HCT116 (cell line): ENCODE results near the gene MN1. TPM values are rescaled to one million over a fixed set of nuclear protein-coding genes. Genes with fewer than 3 reads are reported as not detected.

Source experiments
- ATAC-seq: fragments of 200-7000 bp; cut with Tn5 transposase; 2 replicates; pipeline ENCODE4 v1.9.1; 2020; ENCODE audit warnings: mild to moderate bottlenecking, moderate library complexity
- BruUV-seq: library from RNA; stranded (reverse); fragments of 400-500 nt; replicated peaks from 2 replicates; lab custom pipeline; 2021; lab: Mats Ljungman, UMichigan
- CTCF ChIA-PET: fragments of 300-600 bp; sonication (Branson Sonifier 250); formaldehyde crosslinking; loops from one replicate; lab custom pipeline; 2021; ENCODE audit warnings: antibody characterized with exemption; lab: Charles Lee
- POLR2A ChIA-PET: fragments of 300-600, 350-600 bp; sonication (Branson Sonifier 250); formaldehyde crosslinking; loops from one replicate; lab custom pipeline; 2021; ENCODE audit warnings: antibody characterized with exemption; lab: Charles Lee
- RAD21 ChIA-PET, 2 experiments: fragments of 300-600 bp; sonication (Branson Sonifier 250); formaldehyde crosslinking; loops; one replicate each; lab custom pipeline; 2023; ENCODE audit warnings: low total read pairs in 2 of 2; ENCODE audit not compliant: uncharacterized antibody in 2 of 2, unreplicated experiment in 2 of 2, low non-redundant PET in 1 of 2; lab: Charles Lee
- DNase-seq: peaks from one replicate; pipeline ENCODE4 v3.0.0-alpha.2; 2010; ENCODE audit warnings: low read depth, low spot score
- H2AFZ ChIP-seq: fragments of 200-600 bp; shearing (Covaris generic), sonication (generic); 2 replicates; pipeline ENCODE4 v1.6.1; 2017; ENCODE audit warnings: low read depth, mixed run types, mixed read lengths, antibody characterized with exemption, low read length; ENCODE audit not compliant: poor library complexity, severe bottlenecking
- H3K27ac ChIP-seq: 2 replicates; pipeline ENCODE4 v1.5.1; 2012; ENCODE audit warnings: low read depth, low read length
- H3K27me3 ChIP-seq: fragments of 200-600 bp; sonication (generic); 2 replicates; pipeline ENCODE4 v1.6.1; 2016; ENCODE audit warnings: mixed run types, low read length, mixed read lengths; ENCODE audit not compliant: insufficient read depth
- H3K36me3 ChIP-seq, 2 experiments: fragments of 200-500 bp in 1 of 2; fragments of 200-600 bp in 1 of 2; sonication (Bioruptor generic) in 1 of 2; sonication (generic) in 1 of 2; 2 replicates each; pipeline versions ENCODE4 v1.5.1 to v1.6.1; 2014 to 2016; ENCODE audit warnings: low read length in 2 of 2, inconsistent platforms in 1 of 2, mixed read lengths in 1 of 2, mixed run types in 1 of 2; ENCODE audit not compliant: insufficient read depth in 2 of 2, control insufficient read depth in 1 of 2
- H3K4me1 ChIP-seq, 2 experiments: fragments of 200-600 bp in 1 of 2; sonication (generic) in 1 of 2; 2 replicates each; pipeline versions ENCODE4 v1.5.1 to v1.6.1; 2012 to 2017; ENCODE audit warnings: low read length in 2 of 2, inconsistent platforms in 1 of 2, mild to moderate bottlenecking in 1 of 2, mixed read lengths in 1 of 2, mixed run types in 1 of 2, moderate library complexity in 1 of 2; ENCODE audit not compliant: insufficient read depth in 2 of 2, control insufficient read depth in 1 of 2
- H3K4me2 ChIP-seq: fragments of 200-600 bp; sonication (generic); 2 replicates; pipeline ENCODE4 v1.6.1; 2017; ENCODE audit warnings: mixed run types, low read length, mixed read lengths
- H3K4me3 ChIP-seq, 2 experiments: fragments of 200-600 bp in 1 of 2; sonication (generic) in 1 of 2; replicated peaks in 1 of 2; 2 replicates each; pipeline ENCODE4 v1.5.1; 2011 to 2016; ENCODE audit warnings: low read length in 2 of 2, control low read depth in 1 of 2, low read depth in 1 of 2, mild to moderate bottlenecking in 1 of 2, mixed read lengths in 1 of 2, mixed run types in 1 of 2
- H3K79me2 ChIP-seq: fragments of 200-600 bp; sonication (generic); 2 replicates; pipeline ENCODE4 v1.6.1; 2017; ENCODE audit warnings: mild to moderate bottlenecking, mixed run types, low read length, moderate library complexity, mixed read lengths; ENCODE audit not compliant: insufficient read depth
- H3K9ac ChIP-seq: fragments of 200-600 bp; sonication (generic); 2 replicates; pipeline ENCODE4 v1.6.1; 2016; ENCODE audit warnings: low read length, mixed read lengths
- H3K9me2 ChIP-seq: fragments of 200-600 bp; sonication (generic), shearing (Covaris generic); 2 replicates; pipeline ENCODE4 v1.6.1; 2017; ENCODE audit warnings: mixed run types, mild to moderate bottlenecking, moderate library complexity; ENCODE audit not compliant: insufficient read depth
- H3K9me3 ChIP-seq, 2 experiments: fragments of 200-500 bp in 1 of 2; fragments of 200-600 bp in 1 of 2; sonication (Bioruptor generic) in 1 of 2; sonication (generic) in 1 of 2; 2 replicates each; pipeline ENCODE4 v1.6.1; 2014 to 2017; ENCODE audit warnings: low read length in 2 of 2, mixed read lengths in 2 of 2, inconsistent platforms in 1 of 2, low read depth in 1 of 2, mild to moderate bottlenecking in 1 of 2, mixed run types in 1 of 2, moderate library complexity in 1 of 2; ENCODE audit not compliant: control insufficient read depth in 1 of 2, insufficient read depth in 1 of 2
- H4K20me1 ChIP-seq: fragments of 200-600 bp; sonication (generic), shearing (Covaris generic); 2 replicates; pipeline ENCODE4 v1.6.1; 2017; ENCODE audit warnings: mixed run types, mild to moderate bottlenecking, moderate library complexity; ENCODE audit not compliant: insufficient read depth
- CBX3 ChIP-seq: IDR thresholded peaks from 2 replicates; pipeline ENCODE4 v1.6.1; 2012; ENCODE audit warnings: low read depth
- EGR1 ChIP-seq: IDR thresholded peaks from 2 replicates; pipeline ENCODE4 v1.6.1; 2012; ENCODE audit warnings: low read depth
- FOSL1 ChIP-seq: IDR thresholded peaks from 2 replicates; pipeline ENCODE4 v1.6.1; 2012; ENCODE audit warnings: low read depth
- MAX ChIP-seq: IDR thresholded peaks from 2 replicates; pipeline ENCODE4 v1.6.1; 2012
- POLR2A ChIP-seq: IDR thresholded peaks from 2 replicates; pipeline ENCODE4 v1.7.0; 2011; ENCODE audit warnings: borderline replicate concordance; ENCODE audit not compliant: insufficient read depth, insufficient read length; ENCODE audit errors: extremely low read depth
- POLR2AphosphoS5 ChIP-seq: IDR thresholded peaks from 2 replicates; pipeline ENCODE4 v1.6.1; 2011; ENCODE audit warnings: mild to moderate bottlenecking, low read depth, low read length, moderate library complexity
- RAD21 ChIP-seq: IDR thresholded peaks from 2 replicates; pipeline ENCODE4 v1.6.1; 2012; ENCODE audit warnings: low read depth, mild to moderate bottlenecking
- SIN3A ChIP-seq: IDR thresholded peaks from 2 replicates; pipeline ENCODE4 v1.6.1; 2012; ENCODE audit warnings: low read depth
- SRF ChIP-seq: IDR thresholded peaks from 2 replicates; pipeline ENCODE4 v1.6.1; 2012; ENCODE audit warnings: low read depth
- intact Hi-C: fragments of 100-400 bp; cut with micrococcal nuclease; formaldehyde crosslinking; loops from 2 replicates; pipeline ENCODE4 v1.10.0; 2022
- total RNA-seq: library from RNA; stranded (reverse); gene quantifications from one replicate; pipeline ENCODE4 v1.2.1, GENCODE V29; 2021; ENCODE audit not compliant: unreplicated experiment
- TF ChIP-seq, protein P1 (sequence below): IDR thresholded peaks from 2 replicates; pipeline ENCODE4 v1.6.1; 2012; ENCODE audit warnings: low read depth
- TF ChIP-seq, protein P2 (sequence below): IDR thresholded peaks from 2 replicates; pipeline ENCODE4 v1.6.1; 2012
- TF ChIP-seq, protein P3 (sequence below): IDR thresholded peaks from 2 replicates; pipeline ENCODE4 v1.6.1; 2011; ENCODE audit warnings: mild to moderate bottlenecking, low read length, moderate library complexity; ENCODE audit not compliant: insufficient replicate concordance; ENCODE audit errors: extremely low read depth
- TF ChIP-seq, protein P4 (sequence below), 3 experiments: fragments of 200-600 bp in 1 of 3; sonication (generic) in 1 of 3; IDR thresholded peaks in 2 of 3; conservative IDR thresholded peaks in 1 of 3; 2 replicates each; pipeline ENCODE4 v1.5.1; 2012 to 2017; ENCODE audit warnings: low read depth in 2 of 3, low read length in 2 of 3, antibody characterized with exemption in 1 of 3, borderline replicate concordance in 1 of 3, control low read depth in 1 of 3, mild to moderate bottlenecking in 1 of 3, mixed read lengths in 1 of 3, mixed run types in 1 of 3, moderate library complexity in 1 of 3; ENCODE audit not compliant: insufficient read depth in 1 of 3

Gene MN1
- total RNA-seq, 1 experiment from 2014 or later, result 2.9 TPM

GRCh38 chr22:27843441-27843840 lies 41.9 kb upstream of the MN1 start:
- Histone ChIP-seq H3K9me2 (no peaks in the 10 kb centered on the region), H3K4me2 (no peak overlapping the region), H3K36me3 (0 out of 4 replicates have a peak, but pooled peaks cover 0 to under 1% of the 10 kb centered on the region in 2 experiments), H3K4me3 (no peak overlapping the region), H4K20me1 (no peaks in the 10 kb centered on the region), H3K79me2 (no peaks in the 10 kb centered on the region), H3K27ac (no peak overlapping the region), H3K27me3 (no peaks in the 10 kb centered on the region), H3K4me1 (no peaks in the 10 kb centered on the region), H3K9ac (no peak overlapping the region), H3K9me3 (no peaks in the 10 kb centered on the region), H2AFZ (no peak overlapping the region)
- POLR2A ChIA-PET, result no interaction called here
- RAD21 ChIA-PET, result no interaction called here
- no TSS peak for BruUV-seq
- DNase-seq (no peak), ATAC-seq (no peak)
- TF ChIP-seq RAD21 (no peak), POLR2A (no peak), CBX3 (no peak), SRF (no peak), SIN3A (no peak), EGR1 (no peak), MAX (no peak), FOSL1 (no peak), POLR2AphosphoS5 (no peak)
- TF ChIP-seq, protein P1, sequence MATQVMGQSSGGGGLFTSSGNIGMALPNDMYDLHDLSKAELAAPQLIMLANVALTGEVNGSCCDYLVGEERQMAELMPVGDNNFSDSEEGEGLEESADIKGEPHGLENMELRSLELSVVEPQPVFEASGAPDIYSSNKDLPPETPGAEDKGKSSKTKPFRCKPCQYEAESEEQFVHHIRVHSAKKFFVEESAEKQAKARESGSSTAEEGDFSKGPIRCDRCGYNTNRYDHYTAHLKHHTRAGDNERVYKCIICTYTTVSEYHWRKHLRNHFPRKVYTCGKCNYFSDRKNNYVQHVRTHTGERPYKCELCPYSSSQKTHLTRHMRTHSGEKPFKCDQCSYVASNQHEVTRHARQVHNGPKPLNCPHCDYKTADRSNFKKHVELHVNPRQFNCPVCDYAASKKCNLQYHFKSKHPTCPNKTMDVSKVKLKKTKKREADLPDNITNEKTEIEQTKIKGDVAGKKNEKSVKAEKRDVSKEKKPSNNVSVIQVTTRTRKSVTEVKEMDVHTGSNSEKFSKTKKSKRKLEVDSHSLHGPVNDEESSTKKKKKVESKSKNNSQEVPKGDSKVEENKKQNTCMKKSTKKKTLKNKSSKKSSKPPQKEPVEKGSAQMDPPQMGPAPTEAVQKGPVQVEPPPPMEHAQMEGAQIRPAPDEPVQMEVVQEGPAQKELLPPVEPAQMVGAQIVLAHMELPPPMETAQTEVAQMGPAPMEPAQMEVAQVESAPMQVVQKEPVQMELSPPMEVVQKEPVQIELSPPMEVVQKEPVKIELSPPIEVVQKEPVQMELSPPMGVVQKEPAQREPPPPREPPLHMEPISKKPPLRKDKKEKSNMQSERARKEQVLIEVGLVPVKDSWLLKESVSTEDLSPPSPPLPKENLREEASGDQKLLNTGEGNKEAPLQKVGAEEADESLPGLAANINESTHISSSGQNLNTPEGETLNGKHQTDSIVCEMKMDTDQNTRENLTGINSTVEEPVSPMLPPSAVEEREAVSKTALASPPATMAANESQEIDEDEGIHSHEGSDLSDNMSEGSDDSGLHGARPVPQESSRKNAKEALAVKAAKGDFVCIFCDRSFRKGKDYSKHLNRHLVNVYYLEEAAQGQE, result no peak
- TF ChIP-seq, protein P2, sequence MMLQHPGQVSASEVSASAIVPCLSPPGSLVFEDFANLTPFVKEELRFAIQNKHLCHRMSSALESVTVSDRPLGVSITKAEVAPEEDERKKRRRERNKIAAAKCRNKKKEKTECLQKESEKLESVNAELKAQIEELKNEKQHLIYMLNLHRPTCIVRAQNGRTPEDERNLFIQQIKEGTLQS, result no peak
- TF ChIP-seq, protein P3, sequence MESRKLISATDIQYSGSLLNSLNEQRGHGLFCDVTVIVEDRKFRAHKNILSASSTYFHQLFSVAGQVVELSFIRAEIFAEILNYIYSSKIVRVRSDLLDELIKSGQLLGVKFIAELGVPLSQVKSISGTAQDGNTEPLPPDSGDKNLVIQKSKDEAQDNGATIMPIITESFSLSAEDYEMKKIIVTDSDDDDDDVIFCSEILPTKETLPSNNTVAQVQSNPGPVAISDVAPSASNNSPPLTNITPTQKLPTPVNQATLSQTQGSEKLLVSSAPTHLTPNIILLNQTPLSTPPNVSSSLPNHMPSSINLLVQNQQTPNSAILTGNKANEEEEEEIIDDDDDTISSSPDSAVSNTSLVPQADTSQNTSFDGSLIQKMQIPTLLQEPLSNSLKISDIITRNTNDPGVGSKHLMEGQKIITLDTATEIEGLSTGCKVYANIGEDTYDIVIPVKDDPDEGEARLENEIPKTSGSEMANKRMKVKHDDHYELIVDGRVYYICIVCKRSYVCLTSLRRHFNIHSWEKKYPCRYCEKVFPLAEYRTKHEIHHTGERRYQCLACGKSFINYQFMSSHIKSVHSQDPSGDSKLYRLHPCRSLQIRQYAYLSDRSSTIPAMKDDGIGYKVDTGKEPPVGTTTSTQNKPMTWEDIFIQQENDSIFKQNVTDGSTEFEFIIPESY, result no peak
- TF ChIP-seq, protein P4, sequence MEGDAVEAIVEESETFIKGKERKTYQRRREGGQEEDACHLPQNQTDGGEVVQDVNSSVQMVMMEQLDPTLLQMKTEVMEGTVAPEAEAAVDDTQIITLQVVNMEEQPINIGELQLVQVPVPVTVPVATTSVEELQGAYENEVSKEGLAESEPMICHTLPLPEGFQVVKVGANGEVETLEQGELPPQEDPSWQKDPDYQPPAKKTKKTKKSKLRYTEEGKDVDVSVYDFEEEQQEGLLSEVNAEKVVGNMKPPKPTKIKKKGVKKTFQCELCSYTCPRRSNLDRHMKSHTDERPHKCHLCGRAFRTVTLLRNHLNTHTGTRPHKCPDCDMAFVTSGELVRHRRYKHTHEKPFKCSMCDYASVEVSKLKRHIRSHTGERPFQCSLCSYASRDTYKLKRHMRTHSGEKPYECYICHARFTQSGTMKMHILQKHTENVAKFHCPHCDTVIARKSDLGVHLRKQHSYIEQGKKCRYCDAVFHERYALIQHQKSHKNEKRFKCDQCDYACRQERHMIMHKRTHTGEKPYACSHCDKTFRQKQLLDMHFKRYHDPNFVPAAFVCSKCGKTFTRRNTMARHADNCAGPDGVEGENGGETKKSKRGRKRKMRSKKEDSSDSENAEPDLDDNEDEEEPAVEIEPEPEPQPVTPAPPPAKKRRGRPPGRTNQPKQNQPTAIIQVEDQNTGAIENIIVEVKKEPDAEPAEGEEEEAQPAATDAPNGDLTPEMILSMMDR (IDR thresholded peaks at IDR 0.05 in 2 of 3, conservative IDR thresholded peaks at IDR 0.05 in 1 of 3; ENCODE audit: borderline replicate concordance in 1 of 3, insufficient read depth in 1 of 3, low read depth in 2 of 3, low read length in 2 of 3), result no peak
- intact Hi-C loops, result no loop called here
- CTCF ChIA-PET, result no interaction called here
